ENCODE measurements around the gene EMD. TPM values are rescaled to one million over a fixed set of nuclear protein-coding genes. Genes with fewer than 3 reads are reported as not detected.

Gene EMD
- total RNA-seq, 1 donor from 2014 or later, result 16.1 TPM

- FAIRE-seq, result no peak
- H3K4me3 ChIP-seq (ENCODE audit: low read depth, low read length), result no peak overlapping the region
- DNase-seq (ENCODE audit: low read depth), result peak; percentile 9
- TF ChIP-seq, protein P1, sequence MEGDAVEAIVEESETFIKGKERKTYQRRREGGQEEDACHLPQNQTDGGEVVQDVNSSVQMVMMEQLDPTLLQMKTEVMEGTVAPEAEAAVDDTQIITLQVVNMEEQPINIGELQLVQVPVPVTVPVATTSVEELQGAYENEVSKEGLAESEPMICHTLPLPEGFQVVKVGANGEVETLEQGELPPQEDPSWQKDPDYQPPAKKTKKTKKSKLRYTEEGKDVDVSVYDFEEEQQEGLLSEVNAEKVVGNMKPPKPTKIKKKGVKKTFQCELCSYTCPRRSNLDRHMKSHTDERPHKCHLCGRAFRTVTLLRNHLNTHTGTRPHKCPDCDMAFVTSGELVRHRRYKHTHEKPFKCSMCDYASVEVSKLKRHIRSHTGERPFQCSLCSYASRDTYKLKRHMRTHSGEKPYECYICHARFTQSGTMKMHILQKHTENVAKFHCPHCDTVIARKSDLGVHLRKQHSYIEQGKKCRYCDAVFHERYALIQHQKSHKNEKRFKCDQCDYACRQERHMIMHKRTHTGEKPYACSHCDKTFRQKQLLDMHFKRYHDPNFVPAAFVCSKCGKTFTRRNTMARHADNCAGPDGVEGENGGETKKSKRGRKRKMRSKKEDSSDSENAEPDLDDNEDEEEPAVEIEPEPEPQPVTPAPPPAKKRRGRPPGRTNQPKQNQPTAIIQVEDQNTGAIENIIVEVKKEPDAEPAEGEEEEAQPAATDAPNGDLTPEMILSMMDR (IDR thresholded peaks at IDR 0.05; ENCODE audit: insufficient read depth, low read length, severe bottlenecking), result no peak
- H3K36me3 ChIP-seq (ENCODE audit: control insufficient read depth, insufficient read depth, low read length), result peaks cover 18% of the 10 kb centered on the region
- H3K27me3 ChIP-seq (ENCODE audit: control insufficient read depth, insufficient read depth, low read length), result no peaks in the 10 kb centered on the region
Measured at GRCh38 chrX:154348114-154348531, 31.0 kb upstream of the EMD start.

DNA sequence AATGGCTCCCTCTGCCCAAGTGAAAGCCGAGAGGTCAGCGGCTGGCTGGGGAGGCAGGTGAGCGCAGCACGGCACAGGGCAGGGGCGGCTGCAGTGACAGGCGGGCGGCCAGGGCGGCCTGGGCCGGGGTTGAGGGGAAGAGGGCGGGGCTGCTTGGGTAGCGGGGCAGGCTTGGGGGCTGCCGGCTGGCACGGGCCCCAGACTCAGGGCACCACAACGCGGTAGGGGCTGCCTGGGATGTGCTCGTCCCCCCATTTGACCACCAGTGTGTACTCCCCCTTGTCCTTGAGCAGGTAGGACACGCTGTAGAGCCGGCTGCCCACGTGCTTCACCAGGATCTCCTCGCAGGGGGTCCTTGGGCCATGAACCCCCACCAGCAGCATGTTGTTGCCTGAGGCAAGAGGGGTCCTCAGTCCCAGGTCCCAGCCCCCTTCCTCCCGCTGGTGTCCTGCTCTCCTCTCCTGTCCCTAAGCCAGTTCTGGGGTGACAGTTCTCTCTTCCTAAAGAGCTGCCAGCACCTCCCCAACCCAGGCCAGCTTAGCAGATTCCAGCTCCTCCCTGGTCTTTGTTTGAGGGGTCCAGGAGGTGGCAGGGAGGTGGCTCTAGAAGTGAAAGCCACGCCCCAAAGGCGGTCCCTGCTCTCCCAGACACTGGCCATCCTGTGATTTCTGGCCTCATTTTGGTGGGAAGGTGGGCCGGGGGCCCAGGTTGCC is 30.3 kb upstream of the EMD start:
- TF ChIP-seq, protein P1 (IDR thresholded peaks at IDR 0.05; ENCODE audit: insufficient read depth, low read length, severe bottlenecking), result no peak
- Histone ChIP-seq H3K27me3 (ENCODE audit: control insufficient read depth, insufficient read depth, low read length) (no peaks in the 10 kb centered on the region), H3K36me3 (ENCODE audit: control insufficient read depth, insufficient read depth, low read length) (peaks cover 20% of the 10 kb centered on the region), H3K4me3 (ENCODE audit: low read depth, low read length) (no peak overlapping the region)
- FAIRE-seq (no peak), DNase-seq (ENCODE audit: low read depth) (no peak)

GRCh38 chrX:154349359-154349935 is 29.6 kb upstream of the EMD start:
- Histone ChIP-seq H3K27me3 (ENCODE audit: control insufficient read depth, insufficient read depth, low read length) (no peaks in the 10 kb centered on the region), H3K4me3 (ENCODE audit: low read depth, low read length) (no peak overlapping the region), H3K36me3 (ENCODE audit: control insufficient read depth, insufficient read depth, low read length) (peaks cover 24% of the 10 kb centered on the region)
- DNase-seq (ENCODE audit: low read depth), result no peak
- no peak for FAIRE-seq
- TF ChIP-seq, protein P1 (IDR thresholded peaks at IDR 0.05; ENCODE audit: insufficient read depth, low read length, severe bottlenecking), result no peak

DNA sequence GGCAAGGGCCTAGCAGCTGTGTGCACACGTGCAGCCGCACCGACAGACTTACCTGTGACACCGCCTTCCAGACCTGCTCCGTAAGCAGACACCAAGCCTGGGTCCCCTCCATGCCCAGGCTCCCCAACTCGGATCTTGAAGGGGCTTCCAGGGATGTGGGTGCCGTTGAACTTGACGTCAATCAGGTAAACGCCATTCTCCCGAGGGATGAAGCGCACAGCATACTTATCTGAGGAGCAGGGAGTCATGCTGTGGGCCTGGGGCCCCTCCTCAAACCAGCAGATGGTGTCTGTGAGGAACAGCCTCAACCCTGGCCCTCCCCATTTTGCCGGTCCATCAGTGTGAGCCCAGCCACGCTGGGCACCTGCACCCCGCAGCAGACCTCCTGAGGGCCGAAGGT is 29.1 kb upstream of the EMD start:
- TF ChIP-seq, protein P1 (IDR thresholded peaks at IDR 0.05; ENCODE audit: insufficient read depth, low read length, severe bottlenecking), result no peak
- no peak for FAIRE-seq
- H3K36me3 ChIP-seq (ENCODE audit: control insufficient read depth, insufficient read depth, low read length), result peaks cover 25% of the 10 kb centered on the region
- no peak for DNase-seq (ENCODE audit: low read depth)
- H3K4me3 ChIP-seq (ENCODE audit: low read depth, low read length), result no peak overlapping the region
- no peaks in the 10 kb centered on the region for H3K27me3 ChIP-seq (ENCODE audit: control insufficient read depth, insufficient read depth, low read length)

- H3K36me3 ChIP-seq (ENCODE audit: control insufficient read depth, insufficient read depth, low read length), result peaks cover 29% of the 10 kb centered on the region
- FAIRE-seq (no peak), DNase-seq (ENCODE audit: low read depth) (no peak)
Measured at GRCh38 chrX:154350429-154351182, 28.5 kb upstream of the EMD start.

More at GRCh38 chrX:154350429-154351182, 28.5 kb upstream of the EMD start:
- Histone ChIP-seq H3K27me3 (ENCODE audit: control insufficient read depth, insufficient read depth, low read length) (no peaks in the 10 kb centered on the region), H3K4me3 (ENCODE audit: low read depth, low read length) (no peak overlapping the region)
- TF ChIP-seq, protein P1 (IDR thresholded peaks at IDR 0.05; ENCODE audit: insufficient read depth, low read length, severe bottlenecking), result no peak
